Activated naive CD4-positive, alpha-beta T cell treated with anti-CD3 and anti-CD28 coated beads, Interleukin-2, amount 50 U/mL, for 16 hours (primary cell): ENCODE data around the gene TSPYL2.

Source experiments
- DNase-seq: peaks from one replicate; pipeline ENCODE4 v3.0.0-alpha.2; 2020

Gene TSPYL2

GRCh38 chrX:53126377-53126776, 44.2 kb downstream of the TSPYL2 start:
- DNase-seq, result no peak

GRCh38 chrX:53128097-53128749, 46.1 kb downstream of the TSPYL2 start:
- no peak for DNase-seq

GRCh38 chrX:53133400-53133799, 51.2 kb downstream of the TSPYL2 start:
- no peak for DNase-seq

GRCh38 chrX:53135581-53135980, 53.4 kb downstream of the TSPYL2 start:
- no peak for DNase-seq
